HEK293T (cell line): ENCODE measurements around the gene SLC39A3.

Source experiments
- CTCF ChIA-PET: fragments of 350-600 bp; formaldehyde crosslinking; extraction: SDS; loops from one replicate; lab custom pipeline; 2021; ENCODE audit warnings: antibody characterized with exemption, inconsistent platforms; lab: Yijun Ruan, JAX
- POLR2A ChIA-PET: fragments of 350-600 bp; formaldehyde crosslinking; extraction: SDS; loops from one replicate; lab custom pipeline; 2020; ENCODE audit warnings: antibody characterized with exemption, inconsistent platforms; lab: Yijun Ruan, JAX
- DNase-seq: peaks from one replicate; pipeline ENCODE4 v3.0.0; 2012; ENCODE audit warnings: mixed read lengths; ENCODE audit errors: extremely low spot score
- ARNT ChIP-seq: fragments of 450-650 bp; IDR thresholded peaks from 2 replicates; pipeline ENCODE4 v1.6.1; 2017; ENCODE audit warnings: mild to moderate bottlenecking
- BHLHE40 ChIP-seq: fragments of 450-650 bp; IDR thresholded peaks from 2 replicates; pipeline ENCODE4 v1.6.1; 2016; ENCODE audit warnings: mild to moderate bottlenecking, moderate library complexity, borderline replicate concordance
- CTBP1 ChIP-seq: fragments of 450-650 bp; IDR thresholded peaks from 2 replicates; pipeline ENCODE4 v1.6.1; 2016; ENCODE audit warnings: borderline replicate concordance
- ELF4 ChIP-seq: fragments of 450-650 bp; IDR thresholded peaks from 2 replicates; pipeline ENCODE4 v1.6.1; 2017; ENCODE audit warnings: antibody characterized with exemption
- FOXA1 ChIP-seq: fragments of 450-650 bp; IDR thresholded peaks from 2 replicates; pipeline ENCODE4 v1.6.1; 2016; ENCODE audit warnings: mild to moderate bottlenecking
- FOXK2 ChIP-seq: fragments of 450-650 bp; IDR thresholded peaks from 2 replicates; pipeline ENCODE4 v1.6.1; 2016; ENCODE audit warnings: mild to moderate bottlenecking
- FOXM1 ChIP-seq: fragments of 450-650 bp; IDR thresholded peaks from 2 replicates; pipeline ENCODE4 v1.6.1; 2017; ENCODE audit warnings: mild to moderate bottlenecking, borderline replicate concordance
- HDGF ChIP-seq: fragments of 450-650 bp; IDR thresholded peaks from 2 replicates; pipeline ENCODE4 v1.6.1; 2017; ENCODE audit warnings: antibody characterized with exemption, borderline replicate concordance
- L3MBTL2 ChIP-seq: fragments of 450-650 bp; conservative IDR thresholded peaks from 2 replicates; pipeline ENCODE4 v1.6.1; 2016; ENCODE audit warnings: mild to moderate bottlenecking
- LEF1 ChIP-seq: fragments of 450-650 bp; IDR thresholded peaks from 2 replicates; pipeline ENCODE4 v1.6.1; 2017; ENCODE audit warnings: mild to moderate bottlenecking, borderline replicate concordance
- NFRKB ChIP-seq: fragments of 450-650 bp; IDR thresholded peaks from 2 replicates; pipeline ENCODE4 v1.6.1; 2016; ENCODE audit warnings: mild to moderate bottlenecking, moderate library complexity
- SP1 ChIP-seq: fragments of 450-650 bp; IDR thresholded peaks from 2 replicates; pipeline ENCODE4 v1.6.1; 2017
- SUZ12 ChIP-seq: fragments of 450-650 bp; IDR thresholded peaks from 2 replicates; pipeline ENCODE4 v1.6.1; 2016; ENCODE audit warnings: mild to moderate bottlenecking
- TARDBP ChIP-seq: fragments of 450-650 bp; IDR thresholded peaks from 2 replicates; pipeline ENCODE4 v1.6.1; 2016
- ZNF384 ChIP-seq: fragments of 450-650 bp; IDR thresholded peaks from 2 replicates; pipeline ENCODE4 v1.6.1; 2016
- TF ChIP-seq, protein P1 (sequence below): fragments of 450-650 bp; IDR thresholded peaks from 2 replicates; pipeline ENCODE4 v1.6.1; 2016

SLC39A3 gene

DNA sequence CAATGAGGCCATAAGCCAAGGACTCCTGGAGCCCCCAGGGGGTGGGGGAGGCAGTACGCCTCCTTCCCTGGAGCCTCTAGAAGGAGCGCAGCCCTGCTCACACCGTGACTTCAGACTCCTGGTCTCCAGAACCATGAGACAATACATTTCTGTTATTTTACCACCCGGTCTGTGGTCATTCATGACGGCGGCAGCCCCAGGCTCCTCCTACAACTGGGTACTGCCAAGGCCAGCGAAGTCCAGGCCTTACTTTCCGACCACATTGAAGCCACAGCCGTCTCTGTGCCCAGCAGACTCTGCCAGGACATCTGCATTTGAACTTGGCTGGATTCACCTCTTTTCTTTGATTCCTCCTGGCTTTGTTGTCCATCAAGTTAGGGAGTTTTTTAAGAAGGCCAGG, 47.9 kb downstream of the SLC39A3 start:
- POLR2A ChIA-PET, result no interaction called here
- TF ChIP-seq L3MBTL2, result no peak
- TF ChIP-seq NFRKB, result no peak
- no peak for TF ChIP-seq ELF4
- TF ChIP-seq, protein P1, sequence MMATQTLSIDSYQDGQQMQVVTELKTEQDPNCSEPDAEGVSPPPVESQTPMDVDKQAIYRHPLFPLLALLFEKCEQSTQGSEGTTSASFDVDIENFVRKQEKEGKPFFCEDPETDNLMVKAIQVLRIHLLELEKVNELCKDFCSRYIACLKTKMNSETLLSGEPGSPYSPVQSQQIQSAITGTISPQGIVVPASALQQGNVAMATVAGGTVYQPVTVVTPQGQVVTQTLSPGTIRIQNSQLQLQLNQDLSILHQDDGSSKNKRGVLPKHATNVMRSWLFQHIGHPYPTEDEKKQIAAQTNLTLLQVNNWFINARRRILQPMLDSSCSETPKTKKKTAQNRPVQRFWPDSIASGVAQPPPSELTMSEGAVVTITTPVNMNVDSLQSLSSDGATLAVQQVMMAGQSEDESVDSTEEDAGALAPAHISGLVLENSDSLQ, result no peak
- no peak for TF ChIP-seq CTBP1
- no peak for TF ChIP-seq FOXM1
- TF ChIP-seq LEF1, result no peak
- no peak for TF ChIP-seq TARDBP
- TF ChIP-seq FOXA1, result no peak
- TF ChIP-seq ZNF384, result no peak
- no peak for DNase-seq
- CTCF ChIA-PET, result no interaction called here

DNA sequence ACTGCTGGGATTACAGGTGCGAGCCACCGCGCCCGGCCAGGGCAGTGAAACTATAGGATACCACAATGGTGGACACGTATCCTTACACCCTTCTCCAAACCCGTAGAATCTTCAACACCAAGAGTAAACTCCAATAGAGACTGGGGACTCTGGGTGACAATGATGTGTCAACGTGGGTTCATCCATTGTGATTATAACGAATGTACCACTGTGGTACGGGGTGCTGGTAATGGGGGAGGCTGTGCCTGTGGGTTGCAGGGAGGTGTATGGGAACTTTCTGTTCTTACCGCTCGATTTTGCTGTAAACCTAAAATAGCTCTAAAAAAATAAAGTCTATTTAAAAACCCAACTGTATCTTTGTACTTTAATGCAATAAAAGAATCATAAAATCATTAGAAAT, 49.0 kb downstream of the SLC39A3 start:
- POLR2A ChIA-PET, result no interaction called here
- no peak for TF ChIP-seq BHLHE40
- TF ChIP-seq FOXA1, result no peak
- no peak for TF ChIP-seq LEF1
- TF ChIP-seq HDGF, result no peak
- TF ChIP-seq FOXK2, result no peak
- no peak for TF ChIP-seq TARDBP
- TF ChIP-seq SUZ12, result no peak
- TF ChIP-seq SP1, result no peak
- TF ChIP-seq ARNT, result no peak
- no peak for TF ChIP-seq L3MBTL2
- TF ChIP-seq ELF4, result no peak
- TF ChIP-seq FOXM1, result no peak
- no peak for TF ChIP-seq ZNF384
- no peak for TF ChIP-seq CTBP1
- TF ChIP-seq NFRKB, result no peak
- TF ChIP-seq, protein P1, result no peak
- CTCF ChIA-PET, result no interaction called here
- no peak for DNase-seq

DNA sequence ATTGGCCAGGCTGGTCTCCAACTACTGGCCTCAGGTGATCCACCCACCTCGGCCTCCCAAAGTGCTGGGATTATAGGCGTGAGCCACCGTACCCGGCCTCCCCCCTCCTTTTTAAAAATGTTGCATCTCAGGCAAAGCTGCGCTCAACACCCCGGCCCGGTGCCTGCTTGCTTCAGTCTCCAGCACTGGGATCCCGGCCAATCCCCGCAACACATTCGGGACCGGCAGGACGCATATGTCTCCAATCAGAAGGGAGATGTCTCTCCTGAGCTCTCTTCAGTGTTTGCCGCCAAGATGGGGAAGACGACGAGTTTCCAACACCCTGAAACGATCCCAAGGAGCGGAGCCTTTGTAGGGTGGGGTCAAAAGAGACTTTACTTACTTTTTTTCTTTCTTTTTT, 53.5 kb downstream of the SLC39A3 start:
- POLR2A ChIA-PET, result no interaction called here
- CTCF ChIA-PET, result interaction anchor here (0.6 kb wide), 1 partner anchor 543 kb away, joined by 5 read pairs; no protein-coding TSS in a partner anchor

DNA sequence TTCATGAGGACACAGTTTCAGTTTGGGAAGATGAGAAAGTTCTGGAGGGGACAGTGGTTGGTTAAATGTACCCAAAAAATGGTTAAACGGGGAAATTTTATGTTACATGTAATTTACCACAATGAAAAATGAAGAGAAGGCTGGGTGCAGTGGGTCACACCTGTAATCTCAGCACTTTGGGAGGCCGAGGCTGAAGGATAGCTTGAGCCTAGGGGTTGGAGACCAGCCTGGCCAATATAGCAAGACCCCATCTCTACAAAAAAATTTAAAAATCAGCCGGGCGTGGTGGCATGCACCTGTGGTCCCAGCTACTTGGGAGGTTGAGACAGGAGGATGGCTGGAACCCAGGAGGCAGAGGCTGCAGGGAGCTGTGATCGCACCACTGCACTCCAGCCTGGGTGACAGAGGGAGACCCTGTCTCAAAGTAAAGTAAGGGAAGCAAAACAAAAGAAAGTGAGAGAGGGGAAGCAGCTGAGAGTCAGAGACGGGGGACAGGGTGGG, 54.6 kb downstream of the SLC39A3 start:
- TF ChIP-seq ARNT, result no peak
- TF ChIP-seq CTBP1, result no peak
- no peak for TF ChIP-seq HDGF
- no peak for TF ChIP-seq FOXK2
- no peak for TF ChIP-seq ZNF384
- TF ChIP-seq BHLHE40, result no peak
- no peak for TF ChIP-seq NFRKB
- no peak for TF ChIP-seq FOXM1
- TF ChIP-seq, protein P1, result no peak
- no peak for TF ChIP-seq SUZ12
- TF ChIP-seq ELF4, result no peak
- no peak for TF ChIP-seq TARDBP
- no peak for TF ChIP-seq LEF1
- TF ChIP-seq L3MBTL2, result no peak
- no peak for DNase-seq
- CTCF ChIA-PET, result no interaction called here
- POLR2A ChIA-PET, result no interaction called here

More for the DNA sequence above, 53.5 kb downstream of the SLC39A3 start:
- DNase-seq, result no peak
- TF ChIP-seq FOXA1, result no peak
- TF ChIP-seq SP1, result no peak
- no peak for TF ChIP-seq ZNF384
- TF ChIP-seq HDGF, result no peak
- TF ChIP-seq TARDBP, result no peak
- TF ChIP-seq ELF4, result no peak
- no peak for TF ChIP-seq FOXK2
- TF ChIP-seq SUZ12, result no peak
- TF ChIP-seq, protein P1, result no peak

DNA sequence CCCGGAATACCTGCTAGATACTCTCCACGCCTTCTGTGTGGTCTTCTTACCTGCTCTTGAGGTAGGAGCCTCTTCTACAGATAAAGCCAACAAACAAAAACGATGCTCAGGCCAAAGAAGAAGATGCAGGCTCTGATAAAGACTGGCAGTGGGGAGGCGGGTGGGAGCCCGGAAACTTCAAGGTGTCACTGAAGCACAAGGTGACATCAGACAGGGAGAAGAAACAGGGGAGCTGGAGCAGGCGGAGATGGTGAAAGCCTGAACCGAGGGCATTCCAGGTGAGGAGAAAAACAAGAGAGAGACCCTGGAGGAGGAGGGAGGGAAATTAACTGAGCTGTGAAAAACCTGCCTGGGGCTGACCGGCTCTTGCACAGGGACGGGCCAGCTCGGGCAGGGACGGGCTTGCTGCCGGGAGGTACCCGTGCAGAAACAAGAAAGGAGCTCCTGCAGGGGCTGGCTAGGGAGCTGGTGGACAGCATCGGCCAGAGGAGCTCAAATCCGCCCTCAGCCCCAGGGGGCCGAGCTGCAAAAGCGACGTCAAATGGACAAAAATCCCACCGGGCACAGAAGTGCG, 56.3 kb downstream of the SLC39A3 start:
- CTCF ChIA-PET, result no interaction called here
- POLR2A ChIA-PET, result no interaction called here
- TF ChIP-seq HDGF (no peak), ELF4 (no peak), SUZ12 (no peak), BHLHE40 (no peak), ZNF384 (no peak), FOXM1 (no peak), LEF1 (no peak), L3MBTL2 (no peak), FOXK2 (no peak)
- no peak for DNase-seq
